Activated naive CD4-positive, alpha-beta T cell treated with anti-CD3 and anti-CD28 coated beads, Interleukin-2, amount 50 U/mL, for 24 hours (primary cell): Measurements from ENCODE around the gene UPB1.
"Not testable (repeated sequence)": the region's sequence is repeated elsewhere in the genome, so short reads cannot be mapped to it uniquely, and the experiment has no call there.

Experiments used
- H3K27ac Mint-ChIP-seq: one replicate; pipeline ENCODE4 v1.8.0; 2021; ENCODE audit warnings: mild to moderate bottlenecking, mixed read lengths
- H3K27me3 Mint-ChIP-seq: one replicate; pipeline ENCODE4 v1.8.0; 2021; ENCODE audit warnings: mixed read lengths
- H3K36me3 Mint-ChIP-seq: one replicate; pipeline ENCODE4 v1.8.0; 2021; ENCODE audit warnings: mixed read lengths
- H3K4me1 Mint-ChIP-seq: one replicate; pipeline ENCODE4 v1.8.0; 2021; ENCODE audit warnings: mixed read lengths
- H3K4me3 Mint-ChIP-seq: one replicate; pipeline ENCODE4 v1.8.0; 2021; ENCODE audit warnings: mild to moderate bottlenecking, mixed read lengths
- H3K9me3 Mint-ChIP-seq: one replicate; pipeline ENCODE4 v1.8.0; 2021; ENCODE audit warnings: mixed read lengths

UPB1 gene

DNA sequence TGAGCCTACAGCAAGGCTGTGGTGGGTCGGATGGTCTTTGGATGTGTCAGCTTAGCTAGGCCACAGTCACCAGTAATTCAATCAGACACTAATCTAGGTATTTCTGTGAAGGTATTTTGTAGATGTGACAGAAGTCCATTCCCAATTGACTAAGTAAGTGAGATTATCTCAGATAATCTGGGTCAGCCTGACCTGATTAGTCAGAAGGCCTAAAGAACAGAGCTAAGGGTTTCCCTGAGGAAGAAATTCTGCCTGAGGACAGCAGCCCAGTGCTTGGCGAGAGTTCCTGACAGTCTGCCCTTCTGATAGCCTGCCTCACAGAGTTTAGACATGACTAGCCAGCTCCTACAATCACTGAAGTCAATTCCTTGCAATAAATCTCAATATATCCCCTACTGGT, 31.1 kb downstream of the UPB1 start:
- H3K9me3 Mint-ChIP-seq, result no peaks in the 10 kb centered on the region
- peaks cover 4% of the 10 kb centered on the region for H3K4me1 Mint-ChIP-seq
- no peaks in the 10 kb centered on the region for H3K27me3 Mint-ChIP-seq
- no peaks in the 10 kb centered on the region for H3K36me3 Mint-ChIP-seq
- no peak overlapping the region for H3K4me3 Mint-ChIP-seq
- H3K27ac Mint-ChIP-seq, result no peak overlapping the region

DNA sequence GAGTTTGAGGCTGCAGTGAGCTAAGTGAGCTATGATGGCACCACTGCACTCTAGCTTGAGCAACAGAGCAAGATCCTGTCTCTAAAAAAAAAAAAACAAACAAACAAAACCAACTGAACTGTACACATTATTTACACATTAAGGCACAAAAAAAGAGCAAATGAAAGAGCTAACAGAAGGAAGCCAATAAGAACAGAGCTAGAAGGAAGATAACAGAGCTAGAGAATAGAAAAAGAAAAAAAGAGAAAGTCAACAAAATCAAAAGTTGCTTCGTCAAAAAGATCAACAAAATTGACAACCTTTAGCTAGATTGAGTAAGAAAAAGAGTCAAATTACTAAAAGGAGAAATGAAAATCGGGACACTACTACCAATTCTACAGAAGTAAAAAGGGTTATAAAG, 34.8 kb downstream of the UPB1 start:
- Mint-ChIP-seq H3K27me3 (no peaks in the 10 kb centered on the region), H3K4me3 (no peak overlapping the region), H3K4me1 (no peaks in the 10 kb centered on the region), H3K9me3 (no peaks in the 10 kb centered on the region), H3K27ac (no peak overlapping the region), H3K36me3 (no peaks in the 10 kb centered on the region)

DNA sequence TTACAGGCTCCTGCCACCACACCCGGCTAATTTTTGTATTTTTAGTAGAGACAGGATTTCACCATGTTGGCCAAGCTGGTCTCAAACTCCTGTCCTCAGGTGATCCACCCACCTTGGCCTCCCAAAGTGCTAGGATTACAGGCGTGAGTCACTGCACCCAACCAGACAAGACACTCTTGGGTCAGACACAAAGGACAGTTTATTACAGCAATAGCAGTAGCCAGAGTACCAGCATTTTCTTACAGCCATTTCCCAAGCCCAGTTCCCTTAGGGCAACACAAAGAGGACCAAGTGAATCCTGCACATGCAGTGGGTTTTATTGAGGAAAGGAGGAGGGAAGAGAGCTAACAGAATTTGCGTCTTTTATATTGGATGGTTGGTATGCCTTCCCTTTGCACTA, 35.8 kb downstream of the UPB1 start:
- H3K27ac Mint-ChIP-seq, H3K9me3 Mint-ChIP-seq, H3K36me3 Mint-ChIP-seq, H3K27me3 Mint-ChIP-seq, H3K4me3 Mint-ChIP-seq, H3K4me1 Mint-ChIP-seq: not testable (repeated sequence)

DNA sequence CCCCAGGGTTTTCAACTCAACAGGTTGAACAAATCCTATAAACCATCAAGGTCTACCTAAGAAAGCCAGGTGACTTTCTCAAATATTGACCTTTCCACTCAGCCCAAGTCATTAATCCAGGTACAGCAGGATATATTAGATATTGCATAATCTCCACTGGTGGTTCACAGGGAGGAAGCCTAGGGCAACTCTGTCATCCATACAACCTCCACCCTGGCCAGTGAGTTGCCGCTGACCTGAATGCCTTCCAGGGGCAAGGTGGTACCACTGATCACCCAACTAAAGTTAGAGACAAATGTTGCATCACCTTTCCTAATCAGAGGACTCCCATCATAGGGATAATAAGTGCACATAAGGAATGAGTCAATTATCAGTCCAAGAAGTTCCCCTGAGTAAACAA, 36.9 kb downstream of the UPB1 start:
- Mint-ChIP-seq H3K4me1 (no peaks in the 10 kb centered on the region), H3K4me3 (no peak overlapping the region), H3K27ac (no peak overlapping the region), H3K27me3 (no peaks in the 10 kb centered on the region), H3K36me3 (no peaks in the 10 kb centered on the region), H3K9me3 (no peaks in the 10 kb centered on the region)

DNA sequence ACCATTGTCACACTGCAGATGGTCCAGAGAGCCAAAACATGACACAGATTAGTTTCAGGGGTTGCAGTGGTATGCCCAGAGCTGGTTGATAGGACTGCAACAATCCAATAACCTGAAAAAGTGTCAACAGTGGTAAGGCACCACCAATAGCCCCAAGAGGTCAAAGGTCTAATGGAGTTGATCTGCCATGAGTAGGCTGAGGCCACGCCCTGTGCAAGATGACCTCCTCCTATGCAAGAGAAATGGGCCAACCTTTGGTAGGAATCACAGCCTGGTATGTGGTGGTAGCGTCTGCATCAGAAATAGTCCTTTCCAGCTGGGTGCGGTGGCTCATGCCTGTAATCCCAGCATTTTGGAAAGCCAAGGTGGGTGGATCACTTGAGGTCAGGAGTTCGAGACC, 40.2 kb downstream of the UPB1 start:
- H3K36me3 Mint-ChIP-seq, result peaks cover 2% of the 10 kb centered on the region
- no peaks in the 10 kb centered on the region for H3K9me3 Mint-ChIP-seq
- H3K27me3 Mint-ChIP-seq, result no peaks in the 10 kb centered on the region
- no peak overlapping the region for H3K4me3 Mint-ChIP-seq
- no peaks in the 10 kb centered on the region for H3K4me1 Mint-ChIP-seq
- H3K27ac Mint-ChIP-seq, result no peak overlapping the region

DNA sequence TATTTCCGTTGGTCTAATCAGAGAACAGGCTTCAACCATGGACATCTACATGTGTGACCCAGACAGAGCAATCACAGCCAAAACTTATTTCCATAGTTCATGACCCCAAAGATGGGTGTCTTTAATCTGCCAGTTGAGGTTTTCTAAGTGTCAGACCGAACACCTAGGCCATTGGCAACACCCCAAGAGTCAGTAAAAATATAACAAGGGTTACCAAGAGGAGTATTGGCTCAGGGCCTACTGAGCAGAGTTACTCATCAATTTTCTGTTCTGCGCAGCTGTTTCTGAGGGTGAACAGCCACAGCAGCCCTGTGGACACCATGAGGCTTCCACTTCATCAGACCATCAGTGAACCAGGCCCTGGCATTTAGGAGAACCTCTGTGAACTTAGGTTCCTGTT, 41.0 kb downstream of the UPB1 start:
- Mint-ChIP-seq H3K27ac (no peak overlapping the region), H3K9me3 (no peaks in the 10 kb centered on the region), H3K4me1 (no peaks in the 10 kb centered on the region), H3K27me3 (no peaks in the 10 kb centered on the region), H3K36me3 (peaks cover 2% of the 10 kb centered on the region), H3K4me3 (no peak overlapping the region)

DNA sequence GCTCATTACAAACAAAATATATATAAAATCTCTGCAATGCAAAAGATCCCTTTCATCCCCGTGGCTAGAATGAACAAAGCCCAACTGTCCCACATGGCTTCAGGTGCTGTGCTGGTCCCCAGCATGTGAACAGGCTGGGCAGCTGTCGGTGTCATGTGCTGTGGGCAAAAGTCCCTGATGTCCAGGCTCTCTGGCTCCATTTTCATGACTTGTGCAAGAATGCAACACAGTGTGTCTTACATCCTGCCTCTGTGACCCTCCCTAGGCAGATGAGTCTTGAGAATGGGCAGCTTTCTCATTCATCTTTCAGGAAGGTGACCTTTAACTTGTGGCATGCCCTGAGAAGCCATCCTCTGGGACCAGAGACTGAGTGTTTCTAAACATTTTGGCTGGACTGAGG, 45.3 kb downstream of the UPB1 start:
- no peak overlapping the region for H3K4me3 Mint-ChIP-seq
- H3K9me3 Mint-ChIP-seq, result no peaks in the 10 kb centered on the region
- H3K27ac Mint-ChIP-seq, result no peak overlapping the region
- H3K4me1 Mint-ChIP-seq, result no peaks in the 10 kb centered on the region
- H3K36me3 Mint-ChIP-seq, result peaks cover 4% of the 10 kb centered on the region
- H3K27me3 Mint-ChIP-seq, result no peaks in the 10 kb centered on the region

DNA sequence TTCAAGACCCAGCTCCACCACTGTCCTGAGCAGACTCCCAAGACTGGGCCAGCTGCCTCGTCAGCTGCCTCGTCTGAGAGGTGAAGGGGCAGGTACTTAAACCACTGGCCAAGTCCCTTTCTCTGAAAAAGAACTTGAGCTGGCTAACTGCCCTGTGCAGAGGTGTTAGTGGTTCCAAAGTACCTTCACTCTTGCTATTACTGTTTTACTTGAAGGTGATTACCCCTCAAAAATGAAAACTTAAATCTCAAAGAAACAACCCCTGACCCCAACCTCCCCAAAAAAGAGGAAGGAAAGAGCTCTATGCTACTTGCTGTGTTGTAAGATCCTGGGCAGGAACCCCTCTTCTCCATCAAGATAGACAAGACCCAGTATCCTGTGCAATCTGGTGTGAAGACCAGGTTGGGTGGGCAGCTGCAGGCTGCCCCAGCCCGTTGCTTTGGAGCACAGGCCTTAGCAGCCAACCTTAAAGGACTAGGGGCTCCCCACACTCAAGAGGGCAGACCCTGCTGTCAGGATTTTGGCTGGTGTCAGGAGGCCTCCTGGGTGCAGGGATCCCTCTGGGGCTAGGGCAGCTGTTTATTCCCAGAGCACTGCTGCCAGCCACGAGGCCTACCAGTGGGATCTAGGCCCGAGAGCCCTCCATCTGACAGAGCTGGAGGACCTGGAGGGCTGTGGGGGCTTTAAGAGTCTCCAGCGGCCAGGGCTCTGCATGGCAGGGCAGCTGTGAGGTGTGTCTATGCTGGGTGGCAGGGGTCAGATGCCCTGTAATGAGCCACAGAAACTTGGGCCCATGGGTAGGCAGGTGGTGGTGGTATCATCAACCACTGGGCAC, 46.8 kb downstream of the UPB1 start:
- H3K27ac Mint-ChIP-seq, result no peak overlapping the region
- no peaks in the 10 kb centered on the region for H3K27me3 Mint-ChIP-seq
- no peaks in the 10 kb centered on the region for H3K9me3 Mint-ChIP-seq
- peaks cover 5% of the 10 kb centered on the region for H3K36me3 Mint-ChIP-seq
- no peak overlapping the region for H3K4me3 Mint-ChIP-seq
- no peaks in the 10 kb centered on the region for H3K4me1 Mint-ChIP-seq

DNA sequence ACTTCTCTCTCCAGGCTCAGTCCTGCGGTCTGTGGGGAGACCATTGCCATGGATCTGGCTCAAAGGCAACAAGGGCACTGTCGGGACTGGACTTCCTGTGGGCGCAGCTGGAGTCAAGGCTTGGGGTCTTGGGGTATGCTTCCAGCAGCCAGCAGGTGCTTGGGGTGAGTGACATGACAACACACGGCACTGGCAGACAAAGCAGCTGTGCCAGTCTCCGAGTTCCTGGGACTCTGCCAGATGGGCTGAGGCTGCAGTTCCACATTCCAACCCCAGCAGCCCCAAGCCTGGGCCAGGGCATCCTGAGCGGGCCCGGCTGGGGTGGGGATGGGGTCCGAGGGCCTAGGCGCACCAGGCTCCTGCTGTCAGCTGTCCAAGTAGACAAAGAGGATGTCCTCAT, 47.5 kb downstream of the UPB1 start:
- Mint-ChIP-seq H3K27me3 (no peaks in the 10 kb centered on the region), H3K27ac (no peak overlapping the region), H3K9me3 (no peaks in the 10 kb centered on the region)

DNA sequence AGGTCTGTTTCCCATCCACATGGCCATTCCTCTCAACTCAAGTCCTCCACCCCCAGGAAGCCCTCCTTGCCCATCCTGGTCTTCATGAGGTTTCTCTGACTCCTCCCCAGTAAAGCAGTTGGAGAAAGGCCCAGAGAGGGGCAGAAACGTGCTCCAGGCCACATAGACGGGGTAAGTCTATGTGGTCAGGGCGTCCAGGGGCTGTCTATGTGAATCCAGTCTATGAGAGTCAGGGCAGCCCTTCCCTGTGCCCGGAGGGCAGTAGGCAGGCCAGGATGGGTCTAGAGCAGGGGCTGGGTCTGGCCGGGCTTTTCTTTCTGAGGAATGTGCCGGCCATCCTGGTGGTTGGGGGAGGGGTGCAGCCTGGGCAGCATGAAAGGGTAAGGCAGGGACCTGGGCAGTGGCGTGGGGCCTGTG, 48.1 kb downstream of the UPB1 start:
- Mint-ChIP-seq H3K9me3 (no peaks in the 10 kb centered on the region), H3K36me3 (peaks cover 9% of the 10 kb centered on the region), H3K27me3 (no peaks in the 10 kb centered on the region), H3K27ac (no peak overlapping the region), H3K4me3 (no peak overlapping the region), H3K4me1 (no peaks in the 10 kb centered on the region)

More for the DNA sequence above, 47.5 kb downstream of the UPB1 start:
- no peaks in the 10 kb centered on the region for H3K4me1 Mint-ChIP-seq
- H3K36me3 Mint-ChIP-seq, result peaks cover 8% of the 10 kb centered on the region
- no peak overlapping the region for H3K4me3 Mint-ChIP-seq

DNA sequence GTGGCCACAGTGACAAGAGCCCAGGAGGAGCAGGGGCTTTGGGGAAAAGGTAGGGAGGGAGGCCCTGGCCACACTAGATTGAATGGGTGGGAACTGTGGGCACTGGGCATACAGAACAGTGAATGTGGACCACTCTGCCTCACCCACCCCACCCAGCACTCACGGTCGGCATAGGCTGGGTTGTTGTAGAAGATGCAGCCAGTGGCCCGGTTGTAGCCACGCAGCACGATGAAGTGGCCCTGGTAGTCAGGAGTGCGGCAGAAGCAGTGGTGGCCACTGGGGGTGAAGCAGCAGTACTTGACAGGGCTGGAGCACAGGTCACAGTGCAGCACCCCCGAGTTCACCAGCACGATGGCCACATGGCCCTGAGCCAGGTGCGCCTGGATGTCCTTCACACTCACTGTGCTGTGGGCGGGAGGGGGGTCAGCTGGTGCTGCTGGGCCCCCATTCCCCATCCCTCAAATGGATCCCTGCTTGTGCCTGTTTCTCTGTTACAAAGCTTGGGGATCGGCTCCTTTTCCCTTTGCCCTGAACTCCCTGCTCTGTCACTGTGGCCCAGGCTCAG, 48.6 kb downstream of the UPB1 start:
- Mint-ChIP-seq H3K4me1 (no peaks in the 10 kb centered on the region), H3K9me3 (no peaks in the 10 kb centered on the region), H3K27me3 (no peaks in the 10 kb centered on the region), H3K4me3 (no peak overlapping the region), H3K36me3 (peaks cover 10% of the 10 kb centered on the region), H3K27ac (no peak overlapping the region)

DNA sequence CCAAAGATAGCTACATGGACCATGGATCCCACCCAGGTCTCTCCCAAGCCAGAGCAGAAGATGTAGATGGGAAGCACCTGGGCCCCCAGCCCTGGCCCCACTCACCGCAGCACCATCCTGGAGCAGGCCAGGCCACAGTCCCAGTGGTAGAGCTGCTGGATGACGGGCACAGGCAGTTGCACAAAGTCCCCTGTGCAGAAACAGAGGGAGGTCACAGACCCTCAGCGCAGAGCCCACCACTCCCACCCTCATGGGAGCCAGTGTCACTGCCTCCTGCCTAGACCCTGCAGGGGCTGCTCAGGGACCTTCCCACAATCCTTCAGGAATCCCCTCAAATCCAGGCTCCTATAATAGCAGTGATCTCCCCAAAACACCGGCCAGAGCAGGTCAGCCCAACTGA, 53.7 kb downstream of the UPB1 start:
- Mint-ChIP-seq H3K9me3 (no peaks in the 10 kb centered on the region), H3K27me3 (no peaks in the 10 kb centered on the region), H3K27ac (no peak overlapping the region), H3K36me3 (peaks cover 8% of the 10 kb centered on the region), H3K4me3 (no peak overlapping the region), H3K4me1 (peaks cover 22% of the 10 kb centered on the region)

DNA sequence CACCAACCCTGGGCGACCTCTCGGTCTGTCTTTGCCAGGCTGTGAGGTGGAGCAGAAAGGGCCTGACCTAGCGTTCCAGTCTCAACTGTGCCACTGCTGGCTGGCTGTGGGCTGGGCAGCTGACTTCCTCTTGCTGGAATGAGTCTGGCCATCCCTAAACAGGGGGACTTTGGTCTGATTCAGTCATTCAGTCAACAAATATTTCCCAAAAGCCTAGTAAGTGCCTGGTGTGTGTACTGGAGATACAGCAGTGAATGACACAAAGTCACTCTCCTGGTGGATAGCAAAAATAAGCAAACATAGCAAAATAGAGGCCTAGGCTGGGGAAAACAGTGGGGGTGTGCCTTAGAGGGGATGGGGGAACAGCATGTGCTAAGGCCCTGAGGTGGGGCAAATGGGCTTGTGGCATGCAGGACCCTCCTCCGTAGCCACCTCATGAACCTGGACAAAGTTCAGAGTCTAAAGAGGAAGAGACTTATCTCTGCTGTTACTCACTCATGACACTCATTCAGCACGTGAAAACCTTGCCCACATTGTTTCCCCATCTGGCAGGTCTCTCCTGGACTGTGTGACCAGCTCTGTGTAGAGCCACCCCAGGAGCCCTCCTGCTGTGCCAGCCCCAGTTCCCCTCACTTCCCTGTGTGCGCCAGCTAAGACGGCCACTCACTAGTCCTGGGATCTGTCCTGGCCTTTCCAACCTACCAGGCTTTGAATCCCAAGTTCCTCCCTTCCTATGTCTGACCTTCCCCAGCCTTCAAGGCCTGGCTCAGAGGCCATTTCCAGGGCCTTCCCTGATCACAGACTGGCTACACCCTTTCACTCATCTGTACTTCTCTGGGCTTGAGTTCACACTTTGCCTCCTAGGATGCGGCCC, 55.1 kb downstream of the UPB1 start:
- no peaks in the 10 kb centered on the region for H3K27me3 Mint-ChIP-seq
- H3K36me3 Mint-ChIP-seq, result peaks cover 6% of the 10 kb centered on the region
- peak overlapping the region; percentile 46 for H3K27ac Mint-ChIP-seq
- no peak overlapping the region for H3K4me3 Mint-ChIP-seq
- H3K9me3 Mint-ChIP-seq, result no peaks in the 10 kb centered on the region
- peaks cover 29% of the 10 kb centered on the region for H3K4me1 Mint-ChIP-seq

DNA sequence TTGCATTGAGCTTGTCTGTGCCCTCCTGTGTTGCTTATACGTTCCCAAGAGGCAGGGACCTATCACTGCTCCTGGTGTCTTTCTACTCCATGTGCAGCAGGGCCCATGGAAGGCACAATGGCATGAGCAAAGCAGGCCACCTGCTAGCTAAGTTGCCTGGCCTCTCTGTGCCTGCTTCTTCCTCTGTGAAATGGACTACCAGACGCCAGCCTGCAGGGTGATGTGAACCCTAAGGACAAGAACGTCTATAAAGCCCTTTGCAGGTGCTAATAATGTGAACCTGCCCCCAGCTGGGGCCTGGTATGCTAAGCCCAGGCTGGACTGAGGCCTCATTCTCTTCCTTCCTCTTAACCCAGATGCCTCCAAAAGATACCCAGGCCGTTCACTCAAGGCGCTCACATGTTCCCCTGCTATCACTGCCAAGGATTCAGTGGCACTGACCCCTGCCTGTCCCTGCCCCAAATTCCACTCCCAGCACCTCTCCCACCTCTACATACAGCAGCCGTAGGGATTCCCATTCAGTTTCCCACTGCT, 55.8 kb downstream of the UPB1 start:
- peaks cover 8% of the 10 kb centered on the region for H3K36me3 Mint-ChIP-seq

DNA sequence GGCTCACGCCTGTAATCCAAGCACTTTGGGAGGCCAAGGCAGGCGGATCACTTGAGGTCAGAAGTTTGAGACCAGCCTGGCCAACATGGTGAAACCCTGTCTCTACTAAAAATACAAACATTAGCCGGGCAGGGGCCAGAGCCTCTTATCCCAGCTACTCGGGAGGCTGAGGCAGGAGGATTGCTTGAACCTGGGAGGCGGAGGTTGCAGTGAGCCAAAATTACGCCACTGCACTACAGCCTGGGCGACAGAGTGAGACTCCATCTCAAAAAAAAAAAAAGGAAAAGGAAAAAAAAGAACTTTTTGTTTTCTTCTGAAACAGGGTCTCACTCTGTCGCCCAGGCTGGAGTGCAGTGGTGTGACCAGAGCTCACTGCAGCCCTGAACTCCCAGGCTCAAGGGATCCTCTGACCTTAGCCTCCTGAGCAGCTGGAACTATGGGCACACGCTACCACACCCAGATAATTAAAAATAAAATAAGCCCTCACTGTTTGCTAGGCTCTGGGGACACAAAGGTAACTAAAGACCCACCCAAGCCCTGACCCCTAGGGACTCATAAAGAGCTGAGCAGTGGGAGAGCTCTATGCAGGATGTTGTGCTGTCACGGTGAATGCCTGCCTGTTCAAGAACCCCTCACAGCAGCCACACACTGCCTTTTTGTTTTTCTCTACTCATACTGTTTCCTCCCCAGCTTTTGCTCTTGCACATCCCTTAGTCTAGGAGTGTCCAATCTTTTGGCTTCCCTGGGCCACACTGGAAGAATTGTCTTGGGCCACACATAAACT, 57.6 kb downstream of the UPB1 start:
- peaks cover 40% of the 10 kb centered on the region for H3K4me1 Mint-ChIP-seq
- H3K9me3 Mint-ChIP-seq, H3K27me3 Mint-ChIP-seq: not testable (repeated sequence)
- peak overlapping the region; percentile 66 for H3K27ac Mint-ChIP-seq
- peaks cover 12% of the 10 kb centered on the region for H3K36me3 Mint-ChIP-seq
- peak overlapping the region; percentile 99 for H3K4me3 Mint-ChIP-seq

More for the DNA sequence above, 55.8 kb downstream of the UPB1 start:
- H3K4me3 Mint-ChIP-seq, result no peak overlapping the region
- peaks cover 29% of the 10 kb centered on the region for H3K4me1 Mint-ChIP-seq
- H3K27ac Mint-ChIP-seq, result peak overlapping the region; percentile 46
- no peaks in the 10 kb centered on the region for H3K9me3 Mint-ChIP-seq
- no peaks in the 10 kb centered on the region for H3K27me3 Mint-ChIP-seq
